Measurements from ENCODE around the gene CDC40. TPM values are rescaled to one million over a fixed set of nuclear protein-coding genes. Genes with fewer than 3 reads are reported as not detected.

Gene CDC40
- total and polyA plus RNA-seq, 10 donors, result 12.5 to 38.1 (median 29.9) TPM

DNA sequence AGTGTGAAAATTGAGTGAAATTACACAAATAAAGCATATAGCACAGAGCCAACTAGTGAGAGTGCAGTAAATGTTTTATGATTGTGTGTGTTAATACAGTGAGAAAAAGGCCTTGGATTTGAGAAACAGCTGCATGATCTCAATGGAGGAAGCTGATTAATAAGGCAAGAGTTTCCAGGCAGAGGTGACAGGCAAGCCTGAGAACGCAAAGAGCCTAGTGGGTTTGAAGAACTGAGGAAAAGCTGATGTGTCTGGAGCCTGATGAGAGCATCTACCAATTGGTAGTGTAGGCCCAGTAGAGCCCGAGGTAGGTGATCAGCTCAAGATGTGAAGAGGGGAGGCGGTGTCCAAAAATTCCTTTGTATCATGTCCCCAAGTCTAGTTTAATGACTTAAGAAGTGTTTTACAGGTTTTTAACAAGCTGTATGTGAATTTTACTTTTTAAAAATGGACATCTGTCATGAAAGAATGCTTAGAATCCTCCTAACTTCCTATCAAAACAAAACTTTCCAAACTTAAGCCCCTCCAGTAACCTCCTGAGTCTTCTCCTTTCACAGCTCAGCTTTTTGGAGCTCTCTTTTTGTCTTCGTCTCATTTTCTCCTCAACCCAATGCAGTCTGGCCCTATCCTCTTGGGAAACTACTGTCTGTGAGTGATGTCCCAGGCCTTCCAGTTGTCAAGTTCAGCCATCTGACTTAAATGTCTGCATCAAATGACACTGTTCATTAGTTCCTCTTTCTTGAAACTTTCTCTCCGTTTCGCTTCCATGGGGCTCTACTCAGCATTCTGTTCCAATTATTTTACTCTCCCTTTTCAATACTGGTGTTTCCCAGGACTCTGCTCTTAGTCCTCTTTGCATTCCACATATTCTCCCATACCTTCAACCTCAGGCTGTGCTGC, 1.2 kb downstream of the CDC40 start:
- Histone ChIP-seq H3K4me1 (peaks cover 35 to 75% (median 61%) of the 10 kb centered on the region in 6 donors), H3K27ac (peak overlapping the region in 7 of 8 donors; percentile 82 to 93 (median 90)), H3K9me3 (no peaks in the 10 kb centered on the region), H3K4me3 (peak overlapping the region; percentile 64 to 99 (median 84)), H3K27me3 (replicated peaks in 1 of 7) (peaks cover 0 to 23% (median 0%) of the 10 kb centered on the region in 7 donors), H3K36me3 (no peaks in the 10 kb centered on the region)
- 30 to 38% (median 33%) methylated on average over 6 of the region's 6 CpGs for WGBS, 5 donors
- TF ChIP-seq POLR2A (IDR thresholded peaks at IDR 0.05), result no peak
- TF ChIP-seq, protein P1, sequence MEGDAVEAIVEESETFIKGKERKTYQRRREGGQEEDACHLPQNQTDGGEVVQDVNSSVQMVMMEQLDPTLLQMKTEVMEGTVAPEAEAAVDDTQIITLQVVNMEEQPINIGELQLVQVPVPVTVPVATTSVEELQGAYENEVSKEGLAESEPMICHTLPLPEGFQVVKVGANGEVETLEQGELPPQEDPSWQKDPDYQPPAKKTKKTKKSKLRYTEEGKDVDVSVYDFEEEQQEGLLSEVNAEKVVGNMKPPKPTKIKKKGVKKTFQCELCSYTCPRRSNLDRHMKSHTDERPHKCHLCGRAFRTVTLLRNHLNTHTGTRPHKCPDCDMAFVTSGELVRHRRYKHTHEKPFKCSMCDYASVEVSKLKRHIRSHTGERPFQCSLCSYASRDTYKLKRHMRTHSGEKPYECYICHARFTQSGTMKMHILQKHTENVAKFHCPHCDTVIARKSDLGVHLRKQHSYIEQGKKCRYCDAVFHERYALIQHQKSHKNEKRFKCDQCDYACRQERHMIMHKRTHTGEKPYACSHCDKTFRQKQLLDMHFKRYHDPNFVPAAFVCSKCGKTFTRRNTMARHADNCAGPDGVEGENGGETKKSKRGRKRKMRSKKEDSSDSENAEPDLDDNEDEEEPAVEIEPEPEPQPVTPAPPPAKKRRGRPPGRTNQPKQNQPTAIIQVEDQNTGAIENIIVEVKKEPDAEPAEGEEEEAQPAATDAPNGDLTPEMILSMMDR (IDR thresholded peaks at IDR 0.05 in 8 of 11, conservative IDR thresholded peaks at IDR 0.05 in 3 of 11), result no peak
- TF ChIP-seq POLR2AphosphoS5 (IDR thresholded peaks at IDR 0.05), result peak in 1 of 3 donors; percentile 29
- no peak for DNase-seq
- intact Hi-C loops (cut with DNase I; ENCODE audit: low total_unique reads), result no loop called here

GRCh38 chr6:110183292-110183885, 3.2 kb downstream of the CDC40 start:
- intact Hi-C loops (cut with DNase I; ENCODE audit: low total_unique reads), result no loop called here

GRCh38 chr6:110185879-110186278, 5.7 kb downstream of the CDC40 start:
- WGBS, 5 donors, result 50 to 72% (median 66%) methylated on average over 3 of the region's 3 CpGs
- peaks cover 0 to 4% (median 0%) of the 10 kb centered on the region in 6 donors for H3K36me3 ChIP-seq
- H3K27ac ChIP-seq, result peak overlapping the region in 4 of 8 donors; percentile 1 to 27 (median 19)
- intact Hi-C loops (cut with DNase I; ENCODE audit: low total_unique reads), result no loop called here
- TF ChIP-seq POLR2AphosphoS5 (IDR thresholded peaks at IDR 0.05), result no peak
- TF ChIP-seq, protein P1 (IDR thresholded peaks at IDR 0.05 in 8 of 11, conservative IDR thresholded peaks at IDR 0.05 in 3 of 11), result no peak
- no peak for TF ChIP-seq POLR2A (IDR thresholded peaks at IDR 0.05)
- DNase-seq, result no peak
- H3K4me3 ChIP-seq, result peak overlapping the region in 1 of 8 donors; percentile 5
- H3K27me3 ChIP-seq (replicated peaks in 1 of 7), result no peaks in the 10 kb centered on the region
- peaks cover 37 to 97% (median 88%) of the 10 kb centered on the region in 6 donors for H3K4me1 ChIP-seq
- H3K9me3 ChIP-seq, result no peaks in the 10 kb centered on the region

More at GRCh38 chr6:110183292-110183885, 3.2 kb downstream of the CDC40 start:
- H3K9me3 ChIP-seq, result no peaks in the 10 kb centered on the region
- peaks cover 0 to 10% (median 0%) of the 10 kb centered on the region in 7 donors for H3K27me3 ChIP-seq (replicated peaks in 1 of 7)
- 70 to 82% (median 76%) methylated on average over 5 of the region's 5 CpGs for WGBS, 5 donors
- peaks cover 37 to 89% (median 74%) of the 10 kb centered on the region in 6 donors for H3K4me1 ChIP-seq
- DNase-seq, result no peak
- H3K4me3 ChIP-seq, result peak overlapping the region in 1 of 8 donors; percentile 32
- no peak overlapping the region for H3K27ac ChIP-seq
- peaks cover 0 to 4% (median 0%) of the 10 kb centered on the region in 6 donors for H3K36me3 ChIP-seq
- TF ChIP-seq POLR2A (IDR thresholded peaks at IDR 0.05) (no peak), POLR2AphosphoS5 (IDR thresholded peaks at IDR 0.05) (no peak)
- TF ChIP-seq, protein P1 (IDR thresholded peaks at IDR 0.05 in 8 of 11, conservative IDR thresholded peaks at IDR 0.05 in 3 of 11), result no peak

DNA sequence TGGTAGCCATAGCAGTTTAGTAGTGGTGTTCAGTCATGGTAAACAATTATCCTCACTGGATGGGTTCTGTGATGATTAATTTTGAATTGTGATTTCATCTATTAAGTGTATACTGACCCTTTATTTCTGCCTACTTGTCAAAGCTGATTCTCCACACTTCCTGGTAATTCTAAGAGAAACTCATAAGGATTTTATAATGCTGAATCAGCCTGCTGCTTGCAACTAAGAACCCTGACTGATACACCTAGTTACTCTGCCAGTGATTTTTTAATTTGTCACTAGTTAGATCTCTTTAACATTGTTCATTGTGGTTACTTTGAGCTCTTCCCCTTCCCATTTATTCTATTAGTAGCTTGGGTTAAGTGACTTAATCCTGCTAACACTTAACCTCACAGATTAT, 8.6 kb downstream of the CDC40 start:
- DNase-seq, result no peak
- no peaks in the 10 kb centered on the region for H3K27me3 ChIP-seq (replicated peaks in 1 of 7)
- H3K27ac ChIP-seq, result no peak overlapping the region
- intact Hi-C loops (cut with DNase I; ENCODE audit: low total_unique reads), result no loop called here
- no peak for TF ChIP-seq POLR2A (IDR thresholded peaks at IDR 0.05)
- H3K4me3 ChIP-seq, result no peak overlapping the region
- no peaks in the 10 kb centered on the region for H3K9me3 ChIP-seq
- H3K36me3 ChIP-seq, result peaks cover 0 to 14% (median 4%) of the 10 kb centered on the region in 6 donors
- H3K4me1 ChIP-seq, result peaks cover 18 to 86% (median 72%) of the 10 kb centered on the region in 6 donors
